ENCODE measurements around the gene PTGES3L. TPM values are rescaled to one million over a fixed set of nuclear protein-coding genes. Genes with fewer than 3 reads are reported as not detected.

The PTGES3L gene
- 1 to 10 TPM; 1.5 to 1.8 TPM for total RNA-seq
- polyA plus RNA-seq (ENCODE audit: insufficient read length in 2 of 2): 1 to 10 TPM; 6.6 to 8.2 TPM
- long read RNA-seq, donor 1, partial matches to known transcripts: 0 of 1 reads
- long read RNA-seq, donor 1, other reads (novel, unspliced or antisense): 0 of 1 reads
- long read RNA-seq, donor 2, partial matches to known transcripts: 0 of 3 reads
- long read RNA-seq, donor 2, other reads (novel, unspliced or antisense): 0 of 3 reads
- long read RNA-seq, donor 3: 0 reads
- long read RNA-seq, donor 4: 0 reads

DNA sequence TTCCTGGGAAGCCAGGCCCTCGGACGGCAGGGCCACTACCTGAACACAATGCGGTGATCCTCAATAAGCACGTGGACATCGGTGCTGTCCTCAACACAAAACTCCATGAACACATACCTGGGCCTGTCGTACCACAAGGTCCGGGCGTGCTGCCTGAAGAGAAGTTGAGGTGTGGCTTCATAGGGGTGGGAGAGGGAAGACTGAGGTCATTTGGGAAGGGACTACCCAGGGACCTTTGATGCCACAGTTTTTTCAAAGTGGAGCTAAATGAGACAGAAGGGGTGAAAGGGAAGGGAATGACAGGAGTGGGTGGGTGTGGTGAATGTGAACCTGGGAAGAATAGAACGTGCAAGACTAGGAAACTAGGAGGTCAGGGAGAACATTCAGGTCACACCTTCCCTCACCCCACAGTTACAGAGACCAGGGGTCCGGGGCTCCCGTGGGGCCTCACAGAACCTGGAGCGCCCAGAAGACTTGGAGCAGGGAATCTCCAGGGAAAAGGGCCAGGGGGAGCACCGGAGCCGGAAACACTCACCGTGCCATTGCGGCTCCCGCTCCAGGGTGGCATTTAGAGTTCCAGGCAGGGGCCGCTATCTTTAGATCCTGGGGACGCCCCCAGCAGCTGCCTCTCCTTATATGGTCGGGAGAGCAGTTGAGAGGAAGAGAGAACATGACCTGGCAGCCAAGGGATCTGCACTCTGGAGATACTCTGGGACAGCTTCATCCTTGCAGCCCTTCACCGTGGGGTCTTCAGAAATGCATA lies at the start of gene PTGES3L:
PTGES3L (minus strand) TSS at position 570 of the 763 bp plus-strand sequence; CDS start at position 543, 27 bp downstream.
- DNase-seq (ENCODE audit: low read depth in 4 of 6, low spot score in 6 of 6): no peak
- WGBS (ENCODE audit: insufficient coverage): 27% methylated on average over 14 of the region's 21 CpGs
- H3K36me3 ChIP-seq (ENCODE audit: control insufficient read depth, insufficient read depth, low read length): peaks cover 12% of the 10 kb centered on the region

DNA sequence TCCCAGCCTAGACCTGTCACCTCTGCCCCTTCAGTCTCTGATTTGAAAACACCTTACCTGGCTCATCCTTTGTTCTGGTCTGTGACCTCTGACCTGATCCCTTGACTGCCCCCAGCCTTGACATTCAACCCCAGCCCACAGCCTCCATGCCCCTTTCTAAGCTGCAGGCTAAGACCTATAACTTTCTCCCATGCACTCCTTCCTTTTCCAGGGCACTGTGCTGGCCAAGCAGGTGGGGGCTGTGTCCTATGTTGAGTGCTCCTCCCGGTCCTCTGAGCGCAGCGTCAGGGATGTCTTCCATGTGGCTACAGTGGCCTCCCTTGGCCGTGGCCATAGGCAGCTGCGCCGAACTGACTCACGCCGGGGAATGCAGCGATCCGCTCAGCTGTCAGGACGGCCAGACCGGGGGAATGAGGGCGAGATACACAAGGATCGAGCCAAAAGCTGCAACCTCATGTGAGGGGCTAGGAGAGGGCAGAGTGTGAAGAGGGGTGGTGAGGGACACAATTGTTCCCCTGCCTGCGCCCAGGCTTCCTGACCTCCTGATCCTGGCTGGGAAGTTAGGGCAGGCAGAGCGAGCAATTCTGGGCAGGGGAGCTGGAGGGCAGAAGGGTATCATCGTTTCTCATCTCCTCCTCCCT lies 48.5 kb upstream of the PTGES3L start:
- WGBS (ENCODE audit: insufficient coverage): 83% methylated on average over 14 of the region's 17 CpGs
- Histone ChIP-seq H3K4me1 (ENCODE audit: control insufficient read depth, insufficient read depth, low read length) (peaks cover 60% of the 10 kb centered on the region), H3K9me3 (ENCODE audit: control insufficient read depth, insufficient read depth, low read length) (no peaks in the 10 kb centered on the region), H3K27ac (ENCODE audit: low read depth, low read length) (no peak overlapping the region), H3K27me3 (ENCODE audit: control insufficient read depth, insufficient read depth, low read length) (no peaks in the 10 kb centered on the region), H3K4me3 (ENCODE audit: low read depth, low read length) (no peak overlapping the region), H3K36me3 (ENCODE audit: control insufficient read depth, insufficient read depth, low read length) (peaks cover 21% of the 10 kb centered on the region)
- no peak for DNase-seq (ENCODE audit: low read depth in 4 of 6, low spot score in 6 of 6)

More for the DNA sequence above, at the start of gene PTGES3L:
- Histone ChIP-seq H3K4me1 (ENCODE audit: control insufficient read depth, insufficient read depth, low read length) (peaks cover 26% of the 10 kb centered on the region), H3K9me3 (ENCODE audit: control insufficient read depth, insufficient read depth, low read length) (no peaks in the 10 kb centered on the region), H3K4me3 (ENCODE audit: low read depth, low read length) (peak within 1 kb of the TSS; percentile 72), H3K27me3 (ENCODE audit: control insufficient read depth, insufficient read depth, low read length) (no peaks in the 10 kb centered on the region), H3K27ac (ENCODE audit: low read depth, low read length) (peak within 1 kb of the TSS; percentile 57)

DNA sequence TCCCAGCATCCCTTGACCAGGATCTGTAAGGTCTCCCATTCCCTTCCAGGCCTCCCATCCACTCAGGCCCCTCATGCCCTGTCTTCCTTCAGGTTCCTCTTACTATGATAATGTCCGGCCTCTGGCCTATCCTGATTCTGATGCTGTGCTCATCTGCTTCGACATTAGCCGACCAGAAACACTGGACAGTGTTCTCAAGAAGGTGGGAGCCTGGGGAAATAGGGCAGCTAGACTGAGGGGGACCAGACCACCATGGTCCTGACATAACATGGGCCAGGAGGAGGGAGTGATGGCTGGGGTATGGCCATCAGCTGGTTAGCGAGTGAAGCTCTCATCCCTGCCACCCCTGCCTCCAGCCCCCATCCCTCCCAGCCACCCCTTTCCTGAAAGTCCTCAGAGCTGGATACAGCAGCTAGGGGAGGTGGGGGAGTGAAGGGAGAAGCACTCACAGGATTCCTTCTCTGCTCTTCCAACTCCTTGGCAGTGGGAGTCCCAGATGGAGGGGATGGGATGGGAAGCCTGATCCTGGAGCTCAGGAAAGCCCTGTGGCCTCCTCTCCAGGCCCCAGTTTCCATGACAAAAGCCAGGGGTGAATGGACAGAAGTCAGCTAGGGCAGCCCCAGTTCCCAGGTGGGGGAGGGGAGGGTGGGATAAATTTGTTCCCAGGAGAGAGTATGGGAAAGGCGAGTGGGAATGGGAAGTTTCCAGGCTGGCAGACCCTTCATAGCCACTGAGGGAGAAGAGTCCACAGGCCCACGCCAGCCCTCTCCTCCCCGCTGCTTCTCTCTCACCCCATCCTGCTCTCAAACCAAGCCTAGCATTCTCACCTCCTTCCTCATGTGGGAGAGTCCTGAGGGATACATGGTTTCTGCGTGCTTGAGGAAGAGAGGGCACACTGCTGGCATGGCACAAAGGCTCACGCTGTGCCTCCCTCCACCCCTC lies 47.5 kb upstream of the PTGES3L start:
- H3K9me3 ChIP-seq (ENCODE audit: control insufficient read depth, insufficient read depth, low read length): no peaks in the 10 kb centered on the region
- H3K4me3 ChIP-seq (ENCODE audit: low read depth, low read length): no peak overlapping the region
- peaks cover 21% of the 10 kb centered on the region for H3K36me3 ChIP-seq (ENCODE audit: control insufficient read depth, insufficient read depth, low read length)
- no peak for DNase-seq (ENCODE audit: low read depth in 4 of 6, low spot score in 6 of 6)
- peaks cover 63% of the 10 kb centered on the region for H3K4me1 ChIP-seq (ENCODE audit: control insufficient read depth, insufficient read depth, low read length)
- H3K27ac ChIP-seq (ENCODE audit: low read depth, low read length): no peak overlapping the region
- WGBS (ENCODE audit: insufficient coverage): 75% methylated on average over 3 of the region's 9 CpGs
- no peaks in the 10 kb centered on the region for H3K27me3 ChIP-seq (ENCODE audit: control insufficient read depth, insufficient read depth, low read length)

DNA sequence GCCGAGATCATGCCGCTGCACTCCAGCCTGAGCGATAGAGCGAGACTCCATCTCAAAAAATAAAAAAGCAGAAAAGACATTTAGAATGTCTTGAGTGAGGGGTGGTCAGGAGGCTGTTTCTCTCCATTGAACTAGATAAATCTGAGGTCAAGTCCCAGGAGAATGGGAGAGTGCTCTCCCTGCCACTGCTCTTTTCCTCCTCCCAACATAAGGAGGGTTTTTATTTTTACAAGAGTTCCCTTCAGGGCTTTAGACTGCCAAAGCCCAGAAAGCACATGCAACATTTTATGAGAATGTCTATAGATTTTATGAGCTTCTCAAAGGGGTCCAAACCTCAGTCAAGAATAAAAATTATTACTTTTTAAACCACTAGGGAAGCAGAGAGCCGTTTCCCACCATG lies 46.7 kb upstream of the PTGES3L start:
- H3K4me1 ChIP-seq (ENCODE audit: control insufficient read depth, insufficient read depth, low read length): peaks cover 64% of the 10 kb centered on the region
- no peak overlapping the region for H3K27ac ChIP-seq (ENCODE audit: low read depth, low read length)
- H3K9me3 ChIP-seq (ENCODE audit: control insufficient read depth, insufficient read depth, low read length): no peaks in the 10 kb centered on the region
- H3K36me3 ChIP-seq (ENCODE audit: control insufficient read depth, insufficient read depth, low read length): peaks cover 21% of the 10 kb centered on the region
- no peaks in the 10 kb centered on the region for H3K27me3 ChIP-seq (ENCODE audit: control insufficient read depth, insufficient read depth, low read length)
- WGBS (ENCODE audit: insufficient coverage): 83% methylated on average over 1 of the region's 5 CpGs
- H3K4me3 ChIP-seq (ENCODE audit: low read depth, low read length): no peak overlapping the region
- DNase-seq (ENCODE audit: low read depth in 4 of 6, low spot score in 6 of 6): no peak

DNA sequence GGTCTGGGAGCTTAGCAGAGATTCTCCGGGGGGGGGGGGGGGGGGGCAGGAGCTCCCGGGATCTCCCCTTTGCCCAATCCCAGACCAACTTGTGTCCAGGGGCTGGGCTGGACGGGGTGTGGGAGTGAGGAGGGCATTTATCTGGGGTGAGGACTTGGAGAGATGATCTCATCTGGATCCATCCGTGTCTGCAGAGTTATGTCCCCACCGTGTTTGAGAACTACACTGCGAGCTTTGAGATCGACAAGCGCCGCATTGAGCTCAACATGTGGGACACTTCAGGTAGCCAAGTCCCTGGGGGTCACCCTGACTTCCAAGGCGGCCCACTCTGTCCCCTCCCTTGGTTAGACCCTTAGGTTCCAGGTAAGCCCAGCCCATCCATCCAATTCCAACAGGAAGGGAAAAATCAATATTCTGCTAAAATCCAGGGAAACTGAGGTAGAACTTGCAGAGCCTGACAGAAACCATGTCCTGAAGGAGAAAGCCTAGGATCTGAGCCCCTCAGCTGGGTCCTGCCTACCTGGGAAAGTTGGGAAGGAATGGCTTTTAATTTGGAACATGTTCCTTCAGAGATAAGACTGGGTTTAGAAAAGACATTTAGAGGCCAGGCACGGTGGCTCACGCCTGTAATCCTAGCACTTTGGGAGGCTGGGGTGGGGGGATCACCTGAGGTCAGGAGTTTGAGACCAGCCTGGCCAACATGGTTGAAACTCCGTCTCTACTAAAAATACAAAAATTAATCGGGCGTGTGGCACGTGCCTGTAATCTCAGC lies 46.1 kb upstream of the PTGES3L start:
- H3K27me3 ChIP-seq (ENCODE audit: control insufficient read depth, insufficient read depth, low read length): no peaks in the 10 kb centered on the region
- H3K4me1 ChIP-seq (ENCODE audit: control insufficient read depth, insufficient read depth, low read length): peaks cover 68% of the 10 kb centered on the region
- peak overlapping the region; percentile 59 for H3K4me3 ChIP-seq (ENCODE audit: low read depth, low read length)
- H3K9me3 ChIP-seq (ENCODE audit: control insufficient read depth, insufficient read depth, low read length): no peaks in the 10 kb centered on the region
- no peak overlapping the region for H3K27ac ChIP-seq (ENCODE audit: low read depth, low read length)
- peaks cover 21% of the 10 kb centered on the region for H3K36me3 ChIP-seq (ENCODE audit: control insufficient read depth, insufficient read depth, low read length)
- 44% methylated on average over 13 of the region's 16 CpGs for WGBS (ENCODE audit: insufficient coverage)
- DNase-seq (ENCODE audit: low read depth in 4 of 6, low spot score in 6 of 6): peak in 1 of 6 donors; percentile 57

DNA sequence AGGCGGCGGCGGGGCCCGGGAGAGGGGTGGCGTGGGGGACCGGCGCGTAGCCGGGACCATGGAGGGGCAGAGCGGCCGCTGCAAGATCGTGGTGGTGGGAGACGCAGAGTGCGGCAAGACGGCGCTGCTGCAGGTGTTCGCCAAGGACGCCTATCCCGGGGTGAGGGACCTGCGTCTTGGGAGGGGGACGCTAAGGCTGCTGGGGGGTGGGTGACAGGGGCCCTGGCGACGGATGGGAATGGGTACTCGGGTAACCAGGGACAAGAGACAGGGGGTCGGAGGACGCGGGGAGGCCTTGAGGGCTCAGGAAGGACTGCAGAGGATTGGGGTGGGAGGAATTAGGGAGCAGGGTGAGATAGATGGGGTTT lies 45.4 kb upstream of the PTGES3L start:
- no peak for DNase-seq (ENCODE audit: low read depth in 4 of 6, low spot score in 6 of 6)
- peak overlapping the region; percentile 59 for H3K4me3 ChIP-seq (ENCODE audit: low read depth, low read length)
- H3K4me1 ChIP-seq (ENCODE audit: control insufficient read depth, insufficient read depth, low read length): peaks cover 72% of the 10 kb centered on the region
- peaks cover 21% of the 10 kb centered on the region for H3K36me3 ChIP-seq (ENCODE audit: control insufficient read depth, insufficient read depth, low read length)
- peak overlapping the region; percentile 40 for H3K27ac ChIP-seq (ENCODE audit: low read depth, low read length)
- no peaks in the 10 kb centered on the region for H3K9me3 ChIP-seq (ENCODE audit: control insufficient read depth, insufficient read depth, low read length)
- no peaks in the 10 kb centered on the region for H3K27me3 ChIP-seq (ENCODE audit: control insufficient read depth, insufficient read depth, low read length)
- WGBS (ENCODE audit: insufficient coverage): 0% methylated on average over 27 of the region's 27 CpGs

DNA sequence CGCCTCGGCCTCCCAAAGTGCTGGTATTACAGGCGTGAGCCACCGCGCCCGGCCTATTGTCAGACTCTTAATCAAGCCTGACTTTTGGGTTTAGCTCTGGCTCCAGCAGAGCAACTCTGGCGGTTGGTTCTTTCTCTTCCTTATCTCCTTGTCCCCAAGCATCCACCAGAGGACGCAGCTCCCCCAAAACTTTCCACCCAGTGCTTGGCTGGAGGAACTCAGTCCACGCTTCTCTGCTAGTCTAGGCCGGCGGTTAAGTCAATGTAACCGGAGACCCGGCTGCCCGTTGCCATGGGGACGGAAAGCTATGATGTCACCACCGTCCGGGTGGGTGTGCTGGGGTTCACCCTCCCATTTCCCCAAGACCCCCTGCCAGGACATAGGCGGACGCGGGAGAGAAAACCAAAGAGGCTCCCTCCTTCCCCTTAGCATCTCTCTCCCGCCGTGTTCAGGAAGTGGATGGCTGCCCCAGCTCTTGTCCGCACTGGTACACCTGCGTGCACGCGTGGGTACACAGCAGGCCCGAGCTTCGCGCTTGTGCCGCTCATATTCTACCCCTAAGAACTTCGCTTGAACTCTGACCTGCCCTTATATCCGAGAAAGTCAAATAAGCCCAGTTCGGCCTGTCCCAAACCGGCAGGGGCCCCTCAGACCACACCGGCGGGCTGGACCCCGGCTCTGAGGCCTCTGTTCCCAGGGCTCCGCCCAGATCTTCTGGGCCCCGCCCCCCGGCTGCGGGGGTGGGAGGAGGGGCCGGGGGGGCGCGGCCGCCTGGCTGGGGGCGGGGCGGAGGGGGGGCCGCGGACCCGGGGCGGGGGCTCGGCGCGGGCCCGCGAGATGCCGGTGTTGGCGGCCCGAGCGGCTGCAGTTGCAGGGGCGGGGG lies 44.8 kb upstream of the PTGES3L start, which contains the start of gene RND2:
RND2 (plus strand) TSS at position 825 of the 883 bp plus-strand sequence. CDS start 117 bp downstream, outside the sequence.
- Histone ChIP-seq H3K36me3 (ENCODE audit: control insufficient read depth, insufficient read depth, low read length) (peaks cover 21% of the 10 kb centered on the region), H3K4me1 (ENCODE audit: control insufficient read depth, insufficient read depth, low read length) (peaks cover 72% of the 10 kb centered on the region), H3K4me3 (ENCODE audit: low read depth, low read length) (peak within 1 kb of the TSS; percentile 90), H3K27ac (ENCODE audit: low read depth, low read length) (peak within 1 kb of the TSS; percentile 94), H3K9me3 (ENCODE audit: control insufficient read depth, insufficient read depth, low read length) (no peaks in the 10 kb centered on the region), H3K27me3 (ENCODE audit: control insufficient read depth, insufficient read depth, low read length) (no peaks in the 10 kb centered on the region)
- DNase-seq (ENCODE audit: low read depth in 4 of 6, low spot score in 6 of 6): peak; percentile 86 to 99 (median 93)
- WGBS (ENCODE audit: insufficient coverage): under 1% methylated on average over 50 of the region's 61 CpGs

All from spinal cord (tissue), 10 donors.